HG03060 (cell line): Measurements from ENCODE around the gene MTRF1.
"Not testable (repeated sequence)": the region's sequence is repeated elsewhere in the genome, so short reads cannot be mapped to it uniquely, and the experiment has no call there.

Source experiments
- ATAC-seq: cut with Tn5 transposase; IDR thresholded peaks from one replicate; pipeline ENCODE4 v1.9.1; 2021; ENCODE audit warnings: low read depth, moderate number of reproducible peaks; ENCODE audit not compliant: unreplicated experiment

The MTRF1 gene

DNA sequence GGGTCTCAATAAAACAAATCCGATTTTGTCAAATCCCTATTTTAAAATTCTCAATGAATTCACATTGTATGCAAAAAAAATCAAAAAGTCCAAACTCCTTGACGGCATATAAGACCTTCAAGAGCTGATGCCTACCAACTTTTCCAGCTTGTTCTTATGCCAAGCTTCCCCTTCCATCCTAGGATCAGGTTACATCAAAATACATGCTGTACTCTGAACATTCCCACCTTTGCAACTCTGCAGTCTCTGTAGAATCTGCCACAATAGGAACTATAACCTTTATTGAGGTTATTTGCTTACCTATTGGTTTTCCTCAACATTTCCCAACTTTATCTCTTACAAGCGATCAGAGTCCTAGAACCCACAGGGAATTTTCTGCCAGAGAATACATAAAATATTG, 76.9 kb downstream of the MTRF1 start:
- no peak for ATAC-seq

DNA sequence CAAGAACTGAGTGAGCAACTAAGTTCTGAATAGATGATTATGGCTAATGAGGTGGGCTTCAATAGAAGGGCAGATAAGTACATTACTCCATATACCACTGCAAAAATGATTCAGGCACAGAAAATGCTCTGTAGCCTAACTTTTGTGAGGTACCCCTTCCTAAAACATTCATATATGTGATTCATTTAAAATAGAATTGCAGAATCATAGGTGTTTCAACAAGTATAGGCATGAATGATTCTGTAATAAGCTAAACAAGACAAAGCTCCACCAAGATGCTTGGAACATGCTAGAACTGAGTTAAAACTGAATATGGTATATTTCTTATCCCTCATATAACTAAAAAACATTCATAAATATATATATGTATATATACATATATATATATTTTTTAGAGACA, 81.1 kb downstream of the MTRF1 start:
- no peak for ATAC-seq

DNA sequence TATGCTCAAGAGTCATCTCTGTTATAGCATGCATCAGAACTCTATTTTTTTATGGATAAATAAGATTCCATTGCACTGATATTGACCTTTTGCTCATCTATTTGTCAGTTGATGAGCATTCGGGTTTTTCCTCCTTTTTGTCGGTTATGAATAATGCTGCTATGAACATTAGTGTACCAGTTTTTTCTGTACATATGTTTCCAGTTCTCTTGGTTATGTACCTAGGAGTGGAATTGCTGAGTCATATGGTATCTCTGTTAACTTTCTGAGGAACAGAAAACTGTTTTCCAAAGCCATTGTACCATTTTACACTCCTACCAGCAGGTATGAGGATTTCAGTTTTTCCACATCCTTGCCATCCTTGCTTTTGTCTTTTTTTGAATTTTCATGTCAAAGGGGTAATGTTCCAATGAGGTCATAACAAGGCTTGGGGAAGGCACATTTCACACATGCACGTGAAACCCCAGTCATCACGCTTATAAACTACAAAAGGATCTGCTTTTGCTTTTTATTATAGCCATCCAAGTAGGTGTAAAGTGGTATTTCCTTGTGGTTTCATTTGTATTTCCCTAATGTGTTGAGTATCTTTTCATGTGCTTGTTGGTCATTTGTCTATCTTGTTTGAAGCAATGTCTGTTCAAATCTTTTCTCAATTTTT, 83.7 kb downstream of the MTRF1 start:
- ATAC-seq: no peak

DNA sequence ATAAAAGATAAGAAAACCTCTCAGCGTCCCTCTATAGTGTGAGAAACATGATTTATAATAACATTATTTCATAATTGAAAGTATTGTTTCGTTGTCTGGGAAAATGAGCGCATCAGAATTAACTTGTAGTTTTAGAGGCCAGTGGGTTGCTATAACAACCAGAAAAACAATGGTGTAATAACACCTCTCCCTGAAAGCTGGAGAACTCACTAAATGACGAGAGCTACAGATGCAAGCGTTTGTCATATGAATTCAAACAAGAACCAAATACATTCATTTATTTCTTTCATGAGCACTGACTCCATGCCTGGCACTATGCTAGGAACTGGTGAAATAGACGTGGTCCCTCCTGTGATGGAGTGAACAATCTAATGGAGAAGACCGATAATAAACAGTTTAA, 85.3 kb downstream of the MTRF1 start:
- no peak for ATAC-seq

DNA sequence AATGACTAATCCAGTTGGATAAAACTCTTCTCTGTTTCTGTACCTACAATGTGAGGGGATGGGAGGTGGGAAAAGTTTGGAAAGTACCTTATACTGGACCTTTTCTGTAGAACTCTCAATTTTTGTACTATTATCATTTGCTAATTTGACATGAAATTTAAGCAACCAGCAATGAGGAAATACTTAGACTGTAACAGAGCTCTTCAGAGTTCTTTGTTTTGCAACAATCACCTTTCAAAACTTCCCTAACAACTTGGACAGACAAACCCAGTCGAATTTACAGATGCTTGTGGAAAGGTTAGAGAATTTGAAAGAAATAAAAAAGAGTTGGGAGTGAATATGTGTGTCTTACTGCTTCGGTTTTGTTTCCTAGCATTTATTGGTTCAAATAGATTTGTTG, 85.8 kb downstream of the MTRF1 start:
- ATAC-seq: no peak

DNA sequence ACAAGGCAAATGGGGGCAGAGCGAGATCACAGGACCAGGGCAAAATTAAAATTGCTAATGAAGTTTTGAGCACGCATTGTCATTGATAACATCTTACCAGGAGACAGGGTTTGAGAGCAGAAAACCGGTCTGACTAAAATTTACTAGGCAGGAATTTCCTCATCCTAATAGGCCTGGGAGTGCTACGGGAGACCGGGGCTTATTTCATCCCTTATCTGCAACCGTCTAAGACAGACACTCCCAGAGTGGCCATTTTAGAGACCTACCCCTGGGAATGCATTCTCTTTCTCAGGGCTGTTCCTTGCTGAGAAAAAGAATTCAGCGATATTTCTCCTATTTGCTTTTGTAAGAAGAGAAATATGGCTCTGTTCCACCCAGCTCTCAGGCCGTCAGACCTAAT, 87.8 kb downstream of the MTRF1 start:
- not testable (repeated sequence) for ATAC-seq
